GM12878 (cell line): ENCODE results near the gene KLHL34. TPM values are rescaled to one million over a fixed set of nuclear protein-coding genes. Genes with fewer than 3 reads are reported as not detected.

Experiments
- ATAC-seq: fragments of 200-7000 bp; cut with Tn5 transposase; 3 replicates; pipeline ENCODE4 v1.9.1; 2020; ENCODE audit warnings: mild to moderate bottlenecking, moderate library complexity
- BruUV-seq: library from RNA; stranded (reverse); fragments of 400-500 nt; replicated peaks from 2 replicates; lab custom pipeline; 2021; lab: Mats Ljungman, UMichigan
- CTCF ChIA-PET: fragments of 300-600 bp; sonication (Branson Sonifier 250); formaldehyde crosslinking; extraction: SDS; loops from one replicate; lab custom pipeline; 2021; ENCODE audit warnings: inconsistent platforms; lab: Yijun Ruan, JAX
- POLR2A ChIA-PET: fragments of 350-600 bp; formaldehyde crosslinking; extraction: SDS; loops from one replicate; lab custom pipeline; 2021; ENCODE audit warnings: inconsistent platforms; lab: Charles Lee
- RAD21 ChIA-PET: fragments of 300-600 bp; sonication (Branson Sonifier 250); formaldehyde crosslinking; loops from one replicate; lab custom pipeline; 2023; ENCODE audit warnings: antibody characterized with exemption; ENCODE audit not compliant: unreplicated experiment; lab: Charles Lee
- SMC1A ChIA-PET: fragments of 300-600 bp; sonication (Branson Sonifier 250); formaldehyde crosslinking; loops from one replicate; lab custom pipeline; 2023; ENCODE audit not compliant: unreplicated experiment, uncharacterized antibody; lab: Charles Lee
- DNase-seq: peaks from one replicate; pipeline ENCODE4 v3.0.0-alpha.2; 2011; ENCODE audit warnings: low read depth, low spot score
- FAIRE-seq: peaks from 3 replicates; lab custom pipeline; 2011; peaks lifted over from hg19 to GRCh38; lab: Jason Lieb, UNC
- H2AFZ ChIP-seq: 2 replicates; pipeline ENCODE4 v1.6.0; 2011; ENCODE audit warnings: low read depth, low read length, control low read depth; ENCODE audit not compliant: control insufficient read depth
- H3K27ac ChIP-seq: 2 replicates; pipeline ENCODE4 v1.5.1; 2011; ENCODE audit warnings: control low read depth; ENCODE audit not compliant: control insufficient read depth, insufficient read depth
- H3K27me3 ChIP-seq, 2 experiments: replicated peaks in 1 of 2; 2 replicates each; pipeline versions ENCODE4 v1.6.0 to v1.6.1; 2011; ENCODE audit warnings: low read length in 1 of 2; ENCODE audit not compliant: control insufficient read depth in 2 of 2, insufficient read depth in 2 of 2
- H3K36me3 ChIP-seq, 2 experiments: 2 replicates each; pipeline ENCODE4 v1.5.1; 2011; ENCODE audit warnings: low read length in 1 of 2; ENCODE audit not compliant: control insufficient read depth in 2 of 2, insufficient read depth in 2 of 2
- H3K4me1 ChIP-seq: 2 replicates; pipeline ENCODE4 v1.6.1; 2011; ENCODE audit warnings: mild to moderate bottlenecking, low read length, moderate library complexity, mixed read lengths; ENCODE audit not compliant: control insufficient read depth, insufficient read depth
- H3K4me2 ChIP-seq: 2 replicates; pipeline ENCODE4 v1.6.0; 2011; ENCODE audit warnings: control low read depth; ENCODE audit not compliant: control insufficient read depth, insufficient read depth
- H3K4me3 ChIP-seq: fragments of 200-600 bp; sonication (generic); 2 replicates; pipeline ENCODE4 v1.5.1; 2016
- H3K79me2 ChIP-seq: 2 replicates; pipeline ENCODE4 v1.6.0; 2011; ENCODE audit warnings: low read length; ENCODE audit not compliant: control insufficient read depth, insufficient read depth
- H3K9ac ChIP-seq: 2 replicates; pipeline ENCODE4 v1.8.0; 2011; ENCODE audit warnings: low read length, control low read depth, mixed read lengths; ENCODE audit not compliant: control insufficient read depth, insufficient read depth
- H3K9me3 ChIP-seq: replicated peaks from 3 replicates; pipeline ENCODE4 v1.5.1; 2011; ENCODE audit warnings: mild to moderate bottlenecking, low read length; ENCODE audit not compliant: control insufficient read depth, insufficient read depth
- H4K20me1 ChIP-seq: 2 replicates; pipeline ENCODE4 v1.6.0; 2011; ENCODE audit not compliant: control insufficient read depth, insufficient read depth
- BCL11A ChIP-seq: IDR thresholded peaks from 2 replicates; pipeline ENCODE4 v1.6.1; 2011; ENCODE audit warnings: low read depth, low read length
- BRCA1 ChIP-seq: IDR thresholded peaks from 2 replicates; pipeline ENCODE4 v1.6.1; 2011; ENCODE audit warnings: low read depth, low read length, improper control_type of control experiment
- CEBPB ChIP-seq, 2 experiments: fragments of 150-350 bp in 1 of 2; IDR thresholded peaks; 2 replicates each; pipeline ENCODE4 v1.6.1; 2012 to 2014; ENCODE audit warnings: low read depth in 2 of 2, low read length in 2 of 2, borderline replicate concordance in 1 of 2, inconsistent platforms in 1 of 2
- CHD1 ChIP-seq: IDR thresholded peaks from 2 replicates; pipeline ENCODE4 v1.6.1; 2012; ENCODE audit warnings: low read depth, low read length, improper control_type of control experiment
- GABPA ChIP-seq: IDR thresholded peaks from 2 replicates; pipeline ENCODE4 v1.6.1; 2014; ENCODE audit warnings: antibody characterized with exemption, low read depth, mild to moderate bottlenecking, inconsistent platforms
- IKZF1 ChIP-seq: fragments of 450-650 bp; conservative IDR thresholded peaks from 2 replicates; pipeline ENCODE4 v1.6.1; 2017; ENCODE audit warnings: antibody characterized with exemption, mild to moderate bottlenecking
- KLF5 ChIP-seq: fragments of 450-650 bp; IDR thresholded peaks from 2 replicates; pipeline ENCODE4 v1.6.1; 2014; ENCODE audit warnings: mild to moderate bottlenecking; ENCODE audit not compliant: partially characterized antibody
- MYB ChIP-seq: fragments of 150-350 bp; IDR thresholded peaks from 2 replicates; pipeline ENCODE4 v1.6.1; 2014; ENCODE audit warnings: mild to moderate bottlenecking, low read depth, low read length, borderline replicate concordance
- NR2C1 ChIP-seq: fragments of 450-650 bp; IDR thresholded peaks from 2 replicates; pipeline ENCODE4 v1.6.1; 2017; ENCODE audit warnings: antibody characterized with exemption, mild to moderate bottlenecking, moderate library complexity
- NR2F1 ChIP-seq: fragments of 450-650 bp; conservative IDR thresholded peaks from 2 replicates; pipeline ENCODE4 v1.6.1; 2017; ENCODE audit warnings: mild to moderate bottlenecking
- RAD51 ChIP-seq: fragments of 450-650 bp; IDR thresholded peaks from 2 replicates; pipeline ENCODE4 v1.6.1; 2016; ENCODE audit warnings: moderate library complexity, mild to moderate bottlenecking, inconsistent platforms
- RELB ChIP-seq: fragments of 450-650 bp; IDR thresholded peaks from 2 replicates; pipeline ENCODE4 v1.6.1; 2017; ENCODE audit warnings: low read depth, mild to moderate bottlenecking, moderate library complexity
- SIN3A ChIP-seq: IDR thresholded peaks from 2 replicates; pipeline ENCODE4 v1.6.1; 2012; ENCODE audit warnings: low read depth, low read length, improper control_type of control experiment
- SMAD1 ChIP-seq: fragments of 450-650 bp; IDR thresholded peaks from 2 replicates; pipeline ENCODE4 v1.6.1; 2018; ENCODE audit warnings: mild to moderate bottlenecking, low read depth; ENCODE audit not compliant: partially characterized antibody
- TCF3 ChIP-seq: IDR thresholded peaks from 2 replicates; pipeline ENCODE4 v1.6.1; 2012; ENCODE audit warnings: low read depth, mild to moderate bottlenecking, low read length, borderline replicate concordance; ENCODE audit not compliant: insufficient read depth
- ZNF622 ChIP-seq: fragments of 450-650 bp; IDR thresholded peaks from 2 replicates; pipeline ENCODE4 v1.6.1; 2017; ENCODE audit warnings: mild to moderate bottlenecking, inconsistent platforms
- ZSCAN29 ChIP-seq: fragments of 450-650 bp; IDR thresholded peaks from 2 replicates; pipeline ENCODE4 v1.6.1; 2017; ENCODE audit warnings: mild to moderate bottlenecking, moderate library complexity
- WGBS: methylation state at CpG from one replicate; pipeline ENCODE4 v1.1.6; 2016; ENCODE audit warnings: low lambda C conversion rate; ENCODE audit not compliant: insufficient replicate concordance, insufficient coverage; ENCODE audit errors: missing lambda C conversion rate; 5-methylcytosine and 5-hydroxymethylcytosine counted together
- in situ Hi-C: fragments of 300-500 bp; cut with MboI; formaldehyde crosslinking; loops from 9 replicates; pipeline ENCODE4 v1.14.3; 2018; ENCODE audit warnings: mixed read lengths
- intact Hi-C: fragments of 100-400 bp; cut with micrococcal nuclease; formaldehyde crosslinking; loops from one replicate; pipeline ENCODE4 v1.14.2; 2022; ENCODE audit not compliant: unreplicated experiment
- polyA plus RNA-seq, 11 experiments: library from polyadenylated mRNA; depleted of rRNA in 4 of 11; unstranded in 6 of 11; stranded (reverse) in 5 of 11; fragments of >200 nt; fragmentation: Nextera tagmentation in 4 of 11; fragmentation: Illumina TruSeq in 1 of 11; extraction: Ambion mirVana in 4 of 11; extraction: Trizol in 1 of 11; gene quantifications; 1 replicate in 1 of 11; 2 replicates in 10 of 11; pipeline versions ENCODE4 v1.2.1 to v1.2.3, GENCODE V29; 2011 to 2016; ENCODE audit warnings: inconsistent platforms in 2 of 11, missing spikeins in 2 of 11, low read depth in 1 of 11
- total RNA-seq, 4 experiments: library from RNA; depleted of rRNA in 3 of 4; stranded (reverse); fragments of >200 nt in 3 of 4; fragmentation: Illumina TruSeq in 1 of 4; extraction: Trizol in 1 of 4; gene quantifications; 2 replicates each; pipeline versions ENCODE4 v1.2.1 to v1.2.3, GENCODE V29; 2013 to 2021
- TF ChIP-seq, protein P1 (sequence below): IDR thresholded peaks from 2 replicates; pipeline ENCODE4 v1.6.1; 2011; ENCODE audit warnings: borderline replicate concordance, low read depth, mild to moderate bottlenecking, moderate library complexity, mixed read lengths, low read length; ENCODE audit not compliant: insufficient read depth; ENCODE audit errors: extremely low read length

Gene KLHL34
- total and polyA plus RNA-seq, 10 of the 15 experiments (the other 5 are each of a cell fraction or from before 2014, with no cell fraction given), result not detected

- ChIA-PET RAD21 (no interaction called here), CTCF (no interaction called here), SMC1A (no interaction called here), POLR2A (no interaction called here)
- Histone ChIP-seq H3K27ac (no peak overlapping the region), H3K9me3 (no peaks in the 10 kb centered on the region), H3K9ac (no peak overlapping the region), H3K4me3 (no peak overlapping the region), H3K4me2 (no peak overlapping the region), H3K79me2 (no peaks in the 10 kb centered on the region), H3K27me3 (no peaks in the 10 kb centered on the region), H2AFZ (no peak overlapping the region), H3K4me1 (no peaks in the 10 kb centered on the region), H3K36me3 (no peaks in the 10 kb centered on the region), H4K20me1 (no peaks in the 10 kb centered on the region)
- in situ Hi-C loops, result no loop called here
- intact Hi-C loops, result loop anchor here (10.0 kb wide), 1 partner anchor 61 kb away; no protein-coding TSS in a partner anchor
- TF ChIP-seq TCF3, result no peak
- no peak for TF ChIP-seq NR2F1
- no peak for TF ChIP-seq BCL11A
- no peak for TF ChIP-seq CHD1
- no peak for TF ChIP-seq BRCA1
- TF ChIP-seq ZNF622, result no peak
- TF ChIP-seq RAD51, result no peak
- no peak for TF ChIP-seq SIN3A
- no peak for TF ChIP-seq SMAD1
- TF ChIP-seq CEBPB (IDR thresholded peaks at IDR 0.05; ENCODE audit: borderline replicate concordance in 1 of 2, low read depth in 2 of 2, low read length in 2 of 2), result no peak
- TF ChIP-seq MYB, result no peak
- TF ChIP-seq KLF5, result no peak
- TF ChIP-seq IKZF1, result no peak
- TF ChIP-seq NR2C1, result no peak
- no peak for TF ChIP-seq ZSCAN29
- TF ChIP-seq RELB, result no peak
- no peak for TF ChIP-seq GABPA
- TF ChIP-seq, protein P1, sequence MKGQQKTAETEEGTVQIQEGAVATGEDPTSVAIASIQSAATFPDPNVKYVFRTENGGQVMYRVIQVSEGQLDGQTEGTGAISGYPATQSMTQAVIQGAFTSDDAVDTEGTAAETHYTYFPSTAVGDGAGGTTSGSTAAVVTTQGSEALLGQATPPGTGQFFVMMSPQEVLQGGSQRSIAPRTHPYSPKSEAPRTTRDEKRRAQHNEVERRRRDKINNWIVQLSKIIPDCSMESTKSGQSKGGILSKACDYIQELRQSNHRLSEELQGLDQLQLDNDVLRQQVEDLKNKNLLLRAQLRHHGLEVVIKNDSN, result no peak
- ATAC-seq (no peak), FAIRE-seq (no peak), DNase-seq (no peak)
- WGBS, result 46% methylated on average over 2 of the region's 2 CpGs
- no TSS peak for BruUV-seq
These were observed 17.8 kb upstream of the KLHL34 start for GRCh38 chrX:21675931-21676330.
